Nephron (organoid): Measurements from ENCODE around the gene LMNTD1.

Experiments
- H3K27ac Mint-ChIP-seq, 3 experiments: 2 replicates each; pipeline ENCODE4 v1.8.0; 2020; ENCODE audit warnings: mixed read lengths in 3 of 3, mild to moderate bottlenecking in 2 of 3, moderate library complexity in 1 of 3
- H3K27me3 Mint-ChIP-seq: 2 replicates; pipeline ENCODE4 v1.8.0; 2021; ENCODE audit warnings: low read depth, mild to moderate bottlenecking, moderate library complexity, mixed read lengths
- H3K36me3 Mint-ChIP-seq: 2 replicates; pipeline ENCODE4 v1.8.0; 2020; ENCODE audit warnings: low read depth, mixed read lengths
- H3K4me1 Mint-ChIP-seq: 2 replicates; pipeline ENCODE4 v1.8.0; 2020; ENCODE audit warnings: mixed read lengths
- H3K4me3 Mint-ChIP-seq, 3 experiments: 2 replicates each; pipeline ENCODE4 v1.8.0; 2020; ENCODE audit warnings: mild to moderate bottlenecking in 3 of 3, mixed read lengths in 3 of 3, moderate library complexity in 2 of 3
- H3K9me3 Mint-ChIP-seq: 2 replicates; pipeline ENCODE4 v1.8.0; 2020; ENCODE audit warnings: mixed read lengths
- CTCF ChIP-seq, 3 experiments: fragments of 200-600 bp; sonication (generic); IDR thresholded peaks; one replicate each; pipeline ENCODE4 v1.5.0; 2021; ENCODE audit warnings: antibody characterized with exemption in 3 of 3; ENCODE audit not compliant: unreplicated experiment in 3 of 3

The LMNTD1 gene

GRCh38 chr12:25566202-25566949, 13.3 kb upstream of the LMNTD1 start:
- H3K36me3 Mint-ChIP-seq, result no peaks in the 10 kb centered on the region
- no peak overlapping the region for H3K27ac Mint-ChIP-seq
- peaks cover 15% of the 10 kb centered on the region for H3K9me3 Mint-ChIP-seq

GRCh38 chr12:25558586-25558985, 5.5 kb upstream of the LMNTD1 start:
- Mint-ChIP-seq H3K4me3 (no peak overlapping the region), H3K4me1 (no peaks in the 10 kb centered on the region), H3K27ac (no peak overlapping the region), H3K27me3 (no peaks in the 10 kb centered on the region), H3K9me3 (peaks cover 7% of the 10 kb centered on the region), H3K36me3 (no peaks in the 10 kb centered on the region)
- TF ChIP-seq CTCF (IDR thresholded peaks at IDR 0.05; ENCODE audit: unreplicated experiment in 3 of 3), result no peak

More at GRCh38 chr12:25566202-25566949, 13.3 kb upstream of the LMNTD1 start:
- no peaks in the 10 kb centered on the region for H3K27me3 Mint-ChIP-seq
- no peak overlapping the region for H3K4me3 Mint-ChIP-seq
- TF ChIP-seq CTCF (IDR thresholded peaks at IDR 0.05; ENCODE audit: unreplicated experiment in 3 of 3), result no peak
- no peaks in the 10 kb centered on the region for H3K4me1 Mint-ChIP-seq

GRCh38 chr12:25557830-25558436, 4.8 kb upstream of the LMNTD1 start:
- Mint-ChIP-seq H3K9me3 (peaks cover 7% of the 10 kb centered on the region), H3K27me3 (no peaks in the 10 kb centered on the region), H3K4me3 (no peak overlapping the region), H3K4me1 (no peaks in the 10 kb centered on the region), H3K36me3 (no peaks in the 10 kb centered on the region), H3K27ac (no peak overlapping the region)
- peak; percentile 29 to 45 (median 34) for TF ChIP-seq CTCF (IDR thresholded peaks at IDR 0.05; ENCODE audit: unreplicated experiment in 3 of 3)

- Mint-ChIP-seq H3K36me3 (no peaks in the 10 kb centered on the region), H3K4me1 (no peaks in the 10 kb centered on the region), H3K9me3 (peaks cover 3% of the 10 kb centered on the region), H3K27ac (no peak overlapping the region), H3K4me3 (no peak overlapping the region), H3K27me3 (no peaks in the 10 kb centered on the region)
- no peak for TF ChIP-seq CTCF (IDR thresholded peaks at IDR 0.05; ENCODE audit: unreplicated experiment in 3 of 3)
Observed at GRCh38 chr12:25556153-25556552, 3.1 kb upstream of the LMNTD1 start.

GRCh38 chr12:25552681-25553080, 402 bp downstream of the LMNTD1 start:
- H3K4me3 Mint-ChIP-seq, result no peak overlapping the region
- H3K4me1 Mint-ChIP-seq, result no peaks in the 10 kb centered on the region
- H3K27ac Mint-ChIP-seq, result no peak overlapping the region
- H3K27me3 Mint-ChIP-seq, result no peaks in the 10 kb centered on the region
- no peak for TF ChIP-seq CTCF (IDR thresholded peaks at IDR 0.05; ENCODE audit: unreplicated experiment in 3 of 3)
- no peaks in the 10 kb centered on the region for H3K9me3 Mint-ChIP-seq
- H3K36me3 Mint-ChIP-seq, result no peaks in the 10 kb centered on the region

- H3K9me3 Mint-ChIP-seq, result no peaks in the 10 kb centered on the region
Observed at GRCh38 chr12:25550186-25550585, 2.9 kb downstream of the LMNTD1 start.

More at GRCh38 chr12:25550186-25550585, 2.9 kb downstream of the LMNTD1 start:
- Mint-ChIP-seq H3K4me1 (no peaks in the 10 kb centered on the region), H3K27ac (no peak overlapping the region), H3K36me3 (no peaks in the 10 kb centered on the region), H3K27me3 (no peaks in the 10 kb centered on the region), H3K4me3 (no peak overlapping the region)
- no peak for TF ChIP-seq CTCF (IDR thresholded peaks at IDR 0.05; ENCODE audit: unreplicated experiment in 3 of 3)
